ENCODE results near the gene GMIP.
"Not testable (repeated sequence)": the region's sequence is repeated elsewhere in the genome, so short reads cannot be mapped to it uniquely, and the experiment has no call there.

- not testable (repeated sequence) for TF ChIP-seq CTCF (IDR thresholded peaks at IDR 0.05; ENCODE audit: borderline replicate concordance, extremely low read depth, low read length, poor library complexity, severe bottlenecking); EZH2 (IDR thresholded peaks at IDR 0.05; ENCODE audit: borderline replicate concordance, low read depth, low read length, severe bottlenecking)
Measured at GRCh38 chr19:19686119-19686518, 42.7 kb upstream of the GMIP start.
